COLO668 (cell line): ENCODE measurements around the gene PLK5.
A peak's percentile ranks its signal among the peaks of the same experiment; 100 is the strongest.

Experiments
- DNase-seq: peaks from one replicate; lab custom pipeline; 2025; ENCODE audit not compliant: unreplicated experiment; lab: John Stamatoyannopoulos, UW

The PLK5 gene

GRCh38 chr19:1576242-1577089 is 52.6 kb downstream of the PLK5 start:
- no peak for DNase-seq

- no peak for DNase-seq
These were observed 53.4 kb downstream of the PLK5 start for GRCh38 chr19:1577090-1577928.

GRCh38 chr19:1577929-1578618 is 54.2 kb downstream of the PLK5 start:
- DNase-seq, result no peak

GRCh38 chr19:1579222-1579621 is 55.3 kb downstream of the PLK5 start:
- DNase-seq, result no peak

- DNase-seq, result no peak
These were observed 56.5 kb downstream of the PLK5 start for GRCh38 chr19:1580382-1580781.

- no peak for DNase-seq
These were observed 57.1 kb downstream of the PLK5 start for GRCh38 chr19:1580957-1581356.

GRCh38 chr19:1582201-1582600 is 58.3 kb downstream of the PLK5 start:
- DNase-seq, result peak; percentile 68

- DNase-seq, result no peak
These were observed 60.8 kb downstream of the PLK5 start for GRCh38 chr19:1584500-1585242.

- no peak for DNase-seq
These were observed 61.3 kb downstream of the PLK5 start for GRCh38 chr19:1585243-1585580.
